Right atrium auricular region (tissue), 2 donors: ENCODE results near the gene ATP5F1B. TPM values are rescaled to one million over a fixed set of nuclear protein-coding genes. Genes with fewer than 3 reads are reported as not detected.
A peak's percentile ranks its signal among the peaks of the same experiment; 100 is the strongest.

Source experiments
- DNase-seq: peaks from one replicate; pipeline ENCODE4 v3.0.0-alpha.2; 2019; ENCODE audit warnings: low spot score
- H3K27ac ChIP-seq, 2 donors: fragments of 200-600 bp; sonication (generic); 1 replicate in 1 of 2; 2 replicates in 1 of 2; pipeline ENCODE4 v1.5.1; 2016 to 2019
- H3K27me3 ChIP-seq, 2 donors: fragments of 200-600 bp; sonication (generic); one replicate each; pipeline versions ENCODE4 v1.5.1 to v1.6.0; 2017 to 2019
- H3K36me3 ChIP-seq: fragments of 200-600 bp; sonication (generic); one replicate; pipeline ENCODE4 v1.5.1; 2016
- H3K4me1 ChIP-seq, 2 donors: fragments of 200-600 bp; sonication (generic); one replicate each; pipeline versions ENCODE4 v1.5.1 to v1.6.0; 2017 to 2019
- H3K4me3 ChIP-seq, 2 donors: fragments of 200-600 bp; sonication (generic); 1 replicate in 1 of 2; 2 replicates in 1 of 2; pipeline ENCODE4 v1.5.1; 2017 to 2019; ENCODE audit warnings: mild to moderate bottlenecking in 1 of 2, moderate library complexity in 1 of 2
- H3K9me3 ChIP-seq, 2 donors: fragments of 200-600 bp; sonication (generic); one replicate each; pipeline ENCODE4 v1.5.1; 2019
- total RNA-seq, 2 donors: library from RNA; depleted of rRNA; stranded (reverse); fragments of >200 nt; gene quantifications; one replicate each; pipeline ENCODE4 v1.1.0, GENCODE V29; 2016
- TF ChIP-seq, protein P1 (sequence below), 2 donors: fragments of 200-600 bp; sonication (generic); IDR thresholded peaks; one replicate each; pipeline ENCODE4 v1.5.1; 2019; ENCODE audit warnings: antibody characterized with exemption in 2 of 2

Gene ATP5F1B
- total RNA-seq, 2 donors from 2014 or later: 1,028 to 1,860 TPM

GRCh38 chr12:56622535-56622934 is 23.2 kb downstream of the ATP5F1B start:
- no peak for DNase-seq
- Histone ChIP-seq H3K4me1 (peaks cover 0 to 37% of the 10 kb centered on the region in 2 donors), H3K27ac (no peak overlapping the region), H3K9me3 (no peaks in the 10 kb centered on the region), H3K4me3 (no peak overlapping the region), H3K27me3 (no peaks in the 10 kb centered on the region), H3K36me3 (peaks cover 14% of the 10 kb centered on the region)
- TF ChIP-seq, protein P1, sequence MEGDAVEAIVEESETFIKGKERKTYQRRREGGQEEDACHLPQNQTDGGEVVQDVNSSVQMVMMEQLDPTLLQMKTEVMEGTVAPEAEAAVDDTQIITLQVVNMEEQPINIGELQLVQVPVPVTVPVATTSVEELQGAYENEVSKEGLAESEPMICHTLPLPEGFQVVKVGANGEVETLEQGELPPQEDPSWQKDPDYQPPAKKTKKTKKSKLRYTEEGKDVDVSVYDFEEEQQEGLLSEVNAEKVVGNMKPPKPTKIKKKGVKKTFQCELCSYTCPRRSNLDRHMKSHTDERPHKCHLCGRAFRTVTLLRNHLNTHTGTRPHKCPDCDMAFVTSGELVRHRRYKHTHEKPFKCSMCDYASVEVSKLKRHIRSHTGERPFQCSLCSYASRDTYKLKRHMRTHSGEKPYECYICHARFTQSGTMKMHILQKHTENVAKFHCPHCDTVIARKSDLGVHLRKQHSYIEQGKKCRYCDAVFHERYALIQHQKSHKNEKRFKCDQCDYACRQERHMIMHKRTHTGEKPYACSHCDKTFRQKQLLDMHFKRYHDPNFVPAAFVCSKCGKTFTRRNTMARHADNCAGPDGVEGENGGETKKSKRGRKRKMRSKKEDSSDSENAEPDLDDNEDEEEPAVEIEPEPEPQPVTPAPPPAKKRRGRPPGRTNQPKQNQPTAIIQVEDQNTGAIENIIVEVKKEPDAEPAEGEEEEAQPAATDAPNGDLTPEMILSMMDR (IDR thresholded peaks at IDR 0.05): no peak

GRCh38 chr12:56616925-56617324 is 28.9 kb downstream of the ATP5F1B start:
- Histone ChIP-seq H3K4me3 (no peak overlapping the region), H3K9me3 (no peaks in the 10 kb centered on the region), H3K27me3 (no peaks in the 10 kb centered on the region), H3K36me3 (peaks cover 65% of the 10 kb centered on the region), H3K4me1 (peaks cover 0 to 27% of the 10 kb centered on the region in 2 donors), H3K27ac (peak overlapping the region; percentile 11 to 43)
- TF ChIP-seq, protein P1 (IDR thresholded peaks at IDR 0.05): no peak
- DNase-seq: no peak

DNA sequence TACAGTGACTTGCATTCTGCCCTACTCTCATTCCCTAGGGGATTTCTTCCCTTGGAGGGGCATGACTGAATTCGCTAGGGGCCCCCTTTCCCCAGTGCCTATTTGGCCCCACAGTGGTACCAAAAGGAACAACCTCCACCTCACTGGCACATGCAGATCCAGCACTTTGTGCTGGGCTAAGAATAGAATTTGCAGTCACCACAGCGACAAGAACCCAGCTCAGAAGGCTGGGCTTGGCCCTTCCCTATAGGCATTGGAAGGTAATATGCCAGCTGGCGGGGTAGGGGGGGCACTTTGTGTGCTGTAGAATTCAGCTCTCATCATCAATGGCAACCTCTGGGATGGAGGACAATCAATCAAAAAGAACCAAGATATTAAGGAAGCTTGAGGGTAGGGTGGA is 29.5 kb downstream of the ATP5F1B start:
- no peaks in the 10 kb centered on the region for H3K9me3 ChIP-seq
- DNase-seq: no peak
- H3K27me3 ChIP-seq: no peaks in the 10 kb centered on the region
- peak overlapping the region; percentile 11 to 43 for H3K27ac ChIP-seq
- H3K4me3 ChIP-seq: no peak overlapping the region
- H3K4me1 ChIP-seq: peaks cover 0 to 27% of the 10 kb centered on the region in 2 donors
- peaks cover 70% of the 10 kb centered on the region for H3K36me3 ChIP-seq
- TF ChIP-seq, protein P1 (IDR thresholded peaks at IDR 0.05): no peak

- Histone ChIP-seq H3K9me3 (no peaks in the 10 kb centered on the region), H3K27me3 (no peaks in the 10 kb centered on the region), H3K4me3 (no peak overlapping the region), H3K4me1 (peaks cover 0 to 27% of the 10 kb centered on the region in 2 donors), H3K27ac (no peak overlapping the region), H3K36me3 (peaks cover 86% of the 10 kb centered on the region)
- TF ChIP-seq, protein P1 (IDR thresholded peaks at IDR 0.05): no peak
- no peak for DNase-seq
These were observed 31.2 kb downstream of the ATP5F1B start for GRCh38 chr12:56614627-56615026.

- no peaks in the 10 kb centered on the region for H3K4me1 ChIP-seq
- H3K27me3 ChIP-seq: no peaks in the 10 kb centered on the region
- TF ChIP-seq, protein P1 (IDR thresholded peaks at IDR 0.05): no peak
- no peaks in the 10 kb centered on the region for H3K9me3 ChIP-seq
- DNase-seq: no peak
- peaks cover 100% of the 10 kb centered on the region for H3K36me3 ChIP-seq
- H3K4me3 ChIP-seq: no peak overlapping the region
- H3K27ac ChIP-seq: no peak overlapping the region
These were observed 41.4 kb downstream of the ATP5F1B start for GRCh38 chr12:56604355-56604754.

GRCh38 chr12:56602239-56602638 is 43.5 kb downstream of the ATP5F1B start:
- no peak for DNase-seq
- Histone ChIP-seq H3K36me3 (peaks cover 98% of the 10 kb centered on the region), H3K4me3 (no peak overlapping the region), H3K27ac (no peak overlapping the region), H3K4me1 (no peaks in the 10 kb centered on the region), H3K27me3 (no peaks in the 10 kb centered on the region), H3K9me3 (no peaks in the 10 kb centered on the region)
- TF ChIP-seq, protein P1 (IDR thresholded peaks at IDR 0.05): no peak
